ENCODE results near the gene ZNF18.
"Not testable (repeated sequence)": the region's sequence is repeated elsewhere in the genome, so short reads cannot be mapped to it uniquely, and the experiment has no call there.

Gene ZNF18

GRCh38 chr17:11980813-11981212 is 16.5 kb downstream of the ZNF18 start:
- ATAC-seq: no peak
- no peak for TF ChIP-seq ZNF565 (CRISPR knock-in tag; conservative IDR thresholded peaks at IDR 0.05; ENCODE audit: low read depth)
- no peak for TF ChIP-seq CREB5 (CRISPR knock-in tag; IDR thresholded peaks at IDR 0.05; ENCODE audit: low read depth)
- TF ChIP-seq TCF4 (CRISPR knock-in tag; IDR thresholded peaks at IDR 0.05; ENCODE audit: borderline replicate concordance): no peak
- no peak for TF ChIP-seq ARNTL (CRISPR knock-in tag; IDR thresholded peaks at IDR 0.05; ENCODE audit: borderline replicate concordance, low read depth)
- no peak for TF ChIP-seq OSR1 (CRISPR knock-in tag; IDR thresholded peaks at IDR 0.05)
- no peak for TF ChIP-seq SNAI2 (CRISPR knock-in tag; IDR thresholded peaks at IDR 0.05)
- TF ChIP-seq CSRNP3 (CRISPR knock-in tag; IDR thresholded peaks at IDR 0.05): no peak
- TF ChIP-seq BACH2 (CRISPR knock-in tag; IDR thresholded peaks at IDR 0.05; ENCODE audit: borderline replicate concordance): no peak
- no peak for TF ChIP-seq RARB (CRISPR knock-in tag; IDR thresholded peaks at IDR 0.05)
- no peak for TF ChIP-seq POU6F1 (CRISPR knock-in tag; IDR thresholded peaks at IDR 0.05; ENCODE audit: borderline replicate concordance, low read depth)
- no peak for TF ChIP-seq TSHZ2 (CRISPR knock-in tag; IDR thresholded peaks at IDR 0.05)
- TF ChIP-seq ISL1 (CRISPR knock-in tag; IDR thresholded peaks at IDR 0.05): no peak
- TF ChIP-seq ZNF70 (CRISPR knock-in tag; IDR thresholded peaks at IDR 0.05): no peak
- no peak for TF ChIP-seq CSDC2 (CRISPR knock-in tag; IDR thresholded peaks at IDR 0.05)
- no peak for TF ChIP-seq ZC3H10 (CRISPR knock-in tag; IDR thresholded peaks at IDR 0.05)
- TF ChIP-seq ESRRG (CRISPR knock-in tag; IDR thresholded peaks at IDR 0.05): no peak
- TF ChIP-seq ZFP3 (CRISPR knock-in tag; IDR thresholded peaks at IDR 0.05): no peak
- no peak for TF ChIP-seq TOX (CRISPR knock-in tag; IDR thresholded peaks at IDR 0.05; ENCODE audit: borderline replicate concordance)

- no peak for ATAC-seq
- no peak for TF ChIP-seq ZFP3 (CRISPR knock-in tag; IDR thresholded peaks at IDR 0.05)
- no peak for TF ChIP-seq CSDC2 (CRISPR knock-in tag; IDR thresholded peaks at IDR 0.05)
- no peak for TF ChIP-seq TOX (CRISPR knock-in tag; IDR thresholded peaks at IDR 0.05; ENCODE audit: borderline replicate concordance)
- TF ChIP-seq POU6F1 (CRISPR knock-in tag; IDR thresholded peaks at IDR 0.05; ENCODE audit: borderline replicate concordance, low read depth): no peak
- no peak for TF ChIP-seq BACH2 (CRISPR knock-in tag; IDR thresholded peaks at IDR 0.05; ENCODE audit: borderline replicate concordance)
- no peak for TF ChIP-seq GLIS3 (CRISPR knock-in tag; IDR thresholded peaks at IDR 0.05)
- no peak for TF ChIP-seq OSR1 (CRISPR knock-in tag; IDR thresholded peaks at IDR 0.05)
- no peak for TF ChIP-seq ZNF70 (CRISPR knock-in tag; IDR thresholded peaks at IDR 0.05)
- TF ChIP-seq SNAI2 (CRISPR knock-in tag; IDR thresholded peaks at IDR 0.05): no peak
- no peak for TF ChIP-seq ESRRG (CRISPR knock-in tag; IDR thresholded peaks at IDR 0.05)
- no peak for TF ChIP-seq ZFP30 (CRISPR knock-in tag; IDR thresholded peaks at IDR 0.05)
- TF ChIP-seq CREB5 (CRISPR knock-in tag; IDR thresholded peaks at IDR 0.05; ENCODE audit: low read depth): no peak
These were observed 17.5 kb downstream of the ZNF18 start for GRCh38 chr17:11979795-11980194.

GRCh38 chr17:11972741-11973140 is 24.5 kb downstream of the ZNF18 start:
- ATAC-seq: not testable (repeated sequence)
